ENCODE measurements around the gene HNRNPAB.

- TF ChIP-seq CTCF (IDR thresholded peaks at IDR 0.05; ENCODE audit: low read length) (no peak), EZH2 (optimal IDR thresholded peaks at IDR 0.05; ENCODE audit: low read depth, low read length) (no peak)
These were observed 33.3 kb downstream of the HNRNPAB start for GRCh38 chr5:178237431-178238312.
